ENCODE data around the gene DNM3. TPM values are rescaled to one million over a fixed set of nuclear protein-coding genes. Genes with fewer than 3 reads are reported as not detected.
A peak's percentile ranks its signal among the peaks of the same experiment; 100 is the strongest.

The DNM3 gene
- total RNA-seq, 1 donor from 2014 or later, result 2.1 TPM

- peak overlapping the region; percentile 62 for H3K4me3 Mint-ChIP-seq
- H3K27ac Mint-ChIP-seq, result no peak overlapping the region
- H3K36me3 Mint-ChIP-seq, result peaks cover 11% of the 10 kb centered on the region
- H3K9me3 Mint-ChIP-seq, result no peaks in the 10 kb centered on the region
- no peak for TF ChIP-seq CTCF (conservative IDR thresholded peaks at IDR 0.05)
- peaks cover 18% of the 10 kb centered on the region for H3K4me1 Mint-ChIP-seq (ENCODE audit: unreplicated experiment)
- DNase-seq (ENCODE audit: extremely low spot score, unreplicated experiment), result no peak
- H3K27me3 Mint-ChIP-seq, result no peaks in the 10 kb centered on the region
These were observed 299.3 kb downstream of the DNM3 start for GRCh38 chr1:172140591-172140990.

GRCh38 chr1:172141341-172141881 lies 300.1 kb downstream of the DNM3 start:
- TF ChIP-seq CTCF (conservative IDR thresholded peaks at IDR 0.05), result no peak
- Mint-ChIP-seq H3K27ac (peak overlapping the region; percentile 63), H3K9me3 (no peaks in the 10 kb centered on the region), H3K4me3 (peak overlapping the region; percentile 89), H3K36me3 (peaks cover 11% of the 10 kb centered on the region), H3K27me3 (no peaks in the 10 kb centered on the region), H3K4me1 (ENCODE audit: unreplicated experiment) (peaks cover 18% of the 10 kb centered on the region)
- DNase-seq (ENCODE audit: extremely low spot score, unreplicated experiment), result no peak

- no peaks in the 10 kb centered on the region for H3K9me3 Mint-ChIP-seq
- peaks cover 22% of the 10 kb centered on the region for H3K4me1 Mint-ChIP-seq (ENCODE audit: unreplicated experiment)
- H3K4me3 Mint-ChIP-seq, result peak overlapping the region; percentile 75
These were observed 301.0 kb downstream of the DNM3 start for GRCh38 chr1:172142324-172142723.

GRCh38 chr1:172143384-172144055 lies 302.2 kb downstream of the DNM3 start:
- H3K4me1 Mint-ChIP-seq (ENCODE audit: unreplicated experiment), result peaks cover 24% of the 10 kb centered on the region
- peak overlapping the region; percentile 92 for H3K4me3 Mint-ChIP-seq
- peak overlapping the region; percentile 73 for H3K27ac Mint-ChIP-seq
- no peaks in the 10 kb centered on the region for H3K27me3 Mint-ChIP-seq
- H3K36me3 Mint-ChIP-seq, result peaks cover 11% of the 10 kb centered on the region
- TF ChIP-seq CTCF (conservative IDR thresholded peaks at IDR 0.05), result no peak
- no peak for DNase-seq (ENCODE audit: extremely low spot score, unreplicated experiment)
- no peaks in the 10 kb centered on the region for H3K9me3 Mint-ChIP-seq

More at GRCh38 chr1:172142324-172142723, 301.0 kb downstream of the DNM3 start:
- DNase-seq (ENCODE audit: extremely low spot score, unreplicated experiment), result no peak
- no peaks in the 10 kb centered on the region for H3K27me3 Mint-ChIP-seq
- no peak for TF ChIP-seq CTCF (conservative IDR thresholded peaks at IDR 0.05)
- peaks cover 11% of the 10 kb centered on the region for H3K36me3 Mint-ChIP-seq
- no peak overlapping the region for H3K27ac Mint-ChIP-seq

GRCh38 chr1:172144445-172145061 lies 303.3 kb downstream of the DNM3 start:
- peak overlapping the region; percentile 47 for H3K27ac Mint-ChIP-seq
- DNase-seq (ENCODE audit: extremely low spot score, unreplicated experiment), result peak; percentile 84
- TF ChIP-seq CTCF (conservative IDR thresholded peaks at IDR 0.05), result no peak
- no peaks in the 10 kb centered on the region for H3K27me3 Mint-ChIP-seq
- H3K4me3 Mint-ChIP-seq, result peak overlapping the region; percentile 92
- H3K9me3 Mint-ChIP-seq, result no peaks in the 10 kb centered on the region
- H3K4me1 Mint-ChIP-seq (ENCODE audit: unreplicated experiment), result peaks cover 34% of the 10 kb centered on the region
- H3K36me3 Mint-ChIP-seq, result peaks cover 8% of the 10 kb centered on the region
